ENCODE measurements around the gene TBX15.

TBX15 gene

DNA sequence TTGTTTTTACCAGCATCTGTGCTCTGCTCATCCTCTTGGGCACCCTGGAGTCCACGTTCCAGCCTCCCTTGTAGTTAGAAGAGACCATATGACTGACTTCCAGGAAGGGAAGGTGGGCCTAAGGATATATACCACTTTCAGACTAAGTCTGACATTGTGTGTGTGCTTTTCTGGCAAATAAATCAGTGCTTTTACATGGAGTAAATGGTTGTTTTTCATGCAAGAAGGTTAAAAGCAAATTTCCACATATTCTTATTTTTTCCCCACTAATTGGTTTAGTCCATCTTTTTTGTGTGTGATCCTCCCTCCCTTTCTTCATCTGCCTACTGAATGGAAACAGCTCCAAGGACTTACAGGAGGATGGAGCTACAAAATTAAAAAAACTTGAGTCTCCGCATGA lies 119.8 kb downstream of the TBX15 start:
- H3K4me3 ChIP-seq (ENCODE audit: low read depth, low read length): no peak overlapping the region
- DNase-seq (ENCODE audit: low read depth): no peak
- in situ Hi-C loops (cut with HindIII; ENCODE audit: low sequenced_read_pairs): no loop called here
- TF ChIP-seq, protein P1, sequence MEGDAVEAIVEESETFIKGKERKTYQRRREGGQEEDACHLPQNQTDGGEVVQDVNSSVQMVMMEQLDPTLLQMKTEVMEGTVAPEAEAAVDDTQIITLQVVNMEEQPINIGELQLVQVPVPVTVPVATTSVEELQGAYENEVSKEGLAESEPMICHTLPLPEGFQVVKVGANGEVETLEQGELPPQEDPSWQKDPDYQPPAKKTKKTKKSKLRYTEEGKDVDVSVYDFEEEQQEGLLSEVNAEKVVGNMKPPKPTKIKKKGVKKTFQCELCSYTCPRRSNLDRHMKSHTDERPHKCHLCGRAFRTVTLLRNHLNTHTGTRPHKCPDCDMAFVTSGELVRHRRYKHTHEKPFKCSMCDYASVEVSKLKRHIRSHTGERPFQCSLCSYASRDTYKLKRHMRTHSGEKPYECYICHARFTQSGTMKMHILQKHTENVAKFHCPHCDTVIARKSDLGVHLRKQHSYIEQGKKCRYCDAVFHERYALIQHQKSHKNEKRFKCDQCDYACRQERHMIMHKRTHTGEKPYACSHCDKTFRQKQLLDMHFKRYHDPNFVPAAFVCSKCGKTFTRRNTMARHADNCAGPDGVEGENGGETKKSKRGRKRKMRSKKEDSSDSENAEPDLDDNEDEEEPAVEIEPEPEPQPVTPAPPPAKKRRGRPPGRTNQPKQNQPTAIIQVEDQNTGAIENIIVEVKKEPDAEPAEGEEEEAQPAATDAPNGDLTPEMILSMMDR (IDR thresholded peaks at IDR 0.05; ENCODE audit: low read depth, low read length, missing control alignments): no peak

DNA sequence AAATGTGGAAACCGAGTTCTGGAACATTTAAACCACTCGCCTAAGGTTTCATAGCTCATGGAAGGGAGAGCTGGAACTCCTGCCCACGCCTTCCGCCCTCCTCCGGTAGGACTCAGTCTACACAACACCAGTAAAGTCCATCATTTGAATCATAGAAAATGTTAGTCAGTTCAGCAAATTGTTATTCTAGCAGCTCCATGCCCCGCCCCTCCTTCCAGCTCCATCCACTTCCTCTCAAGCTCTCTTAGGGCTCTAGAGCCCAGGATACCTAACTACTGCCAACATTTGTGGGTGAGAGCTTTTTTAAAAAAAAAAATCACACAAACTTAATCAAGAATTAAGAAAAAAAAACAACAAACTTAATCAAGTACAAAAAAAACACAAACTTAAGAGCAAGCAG lies 121.8 kb downstream of the TBX15 start:
- DNase-seq (ENCODE audit: low read depth): no peak
- TF ChIP-seq, protein P1 (IDR thresholded peaks at IDR 0.05; ENCODE audit: low read depth, low read length, missing control alignments): no peak
- in situ Hi-C loops (cut with HindIII; ENCODE audit: low sequenced_read_pairs): no loop called here
- H3K4me3 ChIP-seq (ENCODE audit: low read depth, low read length): no peak overlapping the region

DNA sequence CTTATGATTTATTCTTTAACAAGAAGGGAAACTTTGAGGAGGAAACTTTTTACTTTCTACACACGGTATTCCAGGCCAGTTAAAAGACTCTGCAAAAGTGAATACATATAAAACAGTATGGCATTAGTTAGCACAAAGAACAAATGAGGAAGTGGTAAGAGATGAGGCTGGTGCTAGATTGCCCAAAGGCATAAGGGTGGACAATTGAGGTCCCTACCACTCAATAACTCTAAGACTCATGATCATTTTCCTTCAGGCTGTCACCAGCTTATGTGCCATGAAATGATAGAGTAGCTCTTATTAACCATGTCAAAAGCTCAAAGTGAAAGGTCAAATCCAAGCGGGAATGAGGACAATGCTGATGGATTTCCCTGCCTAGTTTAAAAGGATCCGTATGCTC lies 124.5 kb downstream of the TBX15 start:
- in situ Hi-C loops (cut with HindIII; ENCODE audit: low sequenced_read_pairs): no loop called here
- no peak overlapping the region for H3K4me3 ChIP-seq (ENCODE audit: low read depth, low read length)
- DNase-seq (ENCODE audit: low read depth): no peak
- TF ChIP-seq, protein P1 (IDR thresholded peaks at IDR 0.05; ENCODE audit: low read depth, low read length, missing control alignments): no peak

DNA sequence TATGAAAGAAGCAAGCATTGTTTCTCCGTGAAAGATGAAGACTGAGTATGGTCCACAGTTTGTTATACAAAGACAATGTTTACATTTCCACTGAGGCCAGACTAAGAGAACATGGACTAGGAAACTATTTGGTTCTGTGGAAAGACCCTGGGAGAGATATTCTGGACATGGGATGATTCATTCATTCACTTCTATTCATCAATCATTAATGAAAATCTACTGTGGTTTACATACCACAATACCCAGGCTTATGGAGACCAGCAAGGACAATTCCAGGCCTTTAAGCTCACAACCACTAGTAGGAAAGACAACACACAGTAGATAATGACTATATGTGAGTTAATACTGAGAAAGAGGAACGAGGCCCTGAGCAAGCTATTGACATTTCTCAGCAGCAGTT lies 125.4 kb downstream of the TBX15 start:
- no peak overlapping the region for H3K4me3 ChIP-seq (ENCODE audit: low read depth, low read length)
- in situ Hi-C loops (cut with HindIII; ENCODE audit: low sequenced_read_pairs): no loop called here
- peak; percentile 15 for DNase-seq (ENCODE audit: low read depth)
- TF ChIP-seq, protein P1 (IDR thresholded peaks at IDR 0.05; ENCODE audit: low read depth, low read length, missing control alignments): no peak

DNA sequence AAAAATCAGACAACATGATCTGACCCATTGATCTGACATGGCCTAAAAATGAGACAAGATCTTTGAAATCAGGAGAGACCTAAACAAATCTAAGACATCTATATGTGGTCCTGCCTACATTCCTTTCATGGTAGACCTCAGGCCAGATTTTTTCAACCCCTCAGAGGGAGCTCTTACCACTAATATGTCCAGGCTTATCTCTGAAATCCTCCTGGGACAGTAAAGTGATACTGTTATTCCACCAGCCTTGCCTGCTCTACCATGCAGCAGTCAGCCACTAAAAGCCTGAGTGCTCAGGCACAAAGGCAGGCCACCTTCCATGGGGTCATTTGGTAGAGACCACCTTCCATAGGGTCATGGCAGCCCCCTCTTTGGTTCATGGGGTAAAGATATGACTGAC lies 126.9 kb downstream of the TBX15 start:
- no peak for DNase-seq (ENCODE audit: low read depth)
- H3K4me3 ChIP-seq (ENCODE audit: low read depth, low read length): no peak overlapping the region
- TF ChIP-seq, protein P1 (IDR thresholded peaks at IDR 0.05; ENCODE audit: low read depth, low read length, missing control alignments): no peak
- in situ Hi-C loops (cut with HindIII; ENCODE audit: low sequenced_read_pairs): no loop called here

DNA sequence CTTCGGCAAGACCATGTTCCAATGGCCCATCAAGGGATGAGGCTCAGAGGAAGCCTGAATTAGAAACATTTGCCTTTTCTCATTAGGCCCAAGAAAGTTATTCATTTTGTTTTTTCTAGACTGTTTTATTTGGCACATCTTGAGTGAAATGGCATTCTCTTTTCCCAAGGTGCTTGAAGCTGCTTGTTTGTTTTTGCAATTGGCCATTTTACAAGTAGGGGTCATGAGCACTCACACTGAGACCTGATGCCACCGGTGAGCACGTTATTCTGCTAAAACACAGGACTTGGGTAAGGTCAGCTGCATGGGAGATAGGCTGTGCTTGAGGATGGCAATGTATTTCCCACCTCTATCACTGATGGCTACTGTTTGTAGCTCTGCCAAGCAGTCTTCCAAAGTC lies 128.1 kb downstream of the TBX15 start:
- in situ Hi-C loops (cut with HindIII; ENCODE audit: low sequenced_read_pairs): no loop called here
- no peak overlapping the region for H3K4me3 ChIP-seq (ENCODE audit: low read depth, low read length)
- TF ChIP-seq, protein P1 (IDR thresholded peaks at IDR 0.05; ENCODE audit: low read depth, low read length, missing control alignments): no peak
- no peak for DNase-seq (ENCODE audit: low read depth)

DNA sequence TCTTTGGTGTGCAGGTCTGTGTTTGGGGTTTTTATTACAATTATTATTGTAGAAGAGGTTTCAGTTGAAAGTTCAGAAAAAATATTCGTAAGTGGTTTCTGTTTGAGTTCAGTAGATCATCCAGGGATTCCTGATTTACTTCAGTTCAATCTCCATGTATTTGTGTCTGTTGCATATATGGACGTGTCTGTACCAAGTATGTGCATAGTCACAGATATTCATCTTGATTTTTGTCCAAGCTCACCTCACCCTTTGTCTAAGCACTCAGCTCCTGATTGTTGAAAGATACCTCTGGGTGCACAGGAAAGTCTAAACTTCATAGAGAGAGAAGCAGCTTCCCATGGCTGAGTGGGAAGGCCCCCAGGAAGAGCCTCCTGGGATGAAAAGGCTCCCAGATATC lies 141.7 kb downstream of the TBX15 start:
- H3K4me3 ChIP-seq (ENCODE audit: low read depth, low read length): no peak overlapping the region
- TF ChIP-seq, protein P1 (IDR thresholded peaks at IDR 0.05; ENCODE audit: low read depth, low read length, missing control alignments): no peak
- DNase-seq (ENCODE audit: low read depth): no peak
- in situ Hi-C loops (cut with HindIII; ENCODE audit: low sequenced_read_pairs): no loop called here

Data from astrocyte of the cerebellum (primary cell).